HepG2 (cell line): Measurements from ENCODE around the gene RPRML. TPM values are rescaled to one million over a fixed set of nuclear protein-coding genes. Genes with fewer than 3 reads are reported as not detected.

Experiments used
- CBX1 ChIP-seq: IDR thresholded peaks from one replicate; pipeline ENCODE4 v1.6.1; 2016; ENCODE audit warnings: antibody characterized with exemption, low read depth
- CCDC6 ChIP-seq: sonication (generic); formaldehyde crosslinking; IDR thresholded peaks from 2 replicates; pipeline ENCODE4 v1.8.1; 2022; ENCODE audit warnings: mild to moderate bottlenecking, missing genetic modification reagents, moderate library complexity
- DMAP1 ChIP-seq: IDR thresholded peaks from 2 replicates; pipeline ENCODE4 v1.6.1; 2016
- FOXA1 ChIP-seq, 2 experiments: fragments of 450-650 bp in 1 of 2; sonication (generic) in 1 of 2; formaldehyde crosslinking in 1 of 2; IDR thresholded peaks; 2 replicates each; pipeline versions ENCODE4 v1.4.0 to v1.6.1; 2016 to 2020; ENCODE audit warnings: missing genetic modification reagents in 1 of 2
- MYNN ChIP-seq: sonication (generic); formaldehyde crosslinking; IDR thresholded peaks from 2 replicates; pipeline ENCODE4 v1.4.0; 2020; ENCODE audit warnings: mild to moderate bottlenecking, low read depth, missing genetic modification reagents
- NR0B2 ChIP-seq: sonication (generic); formaldehyde crosslinking; IDR thresholded peaks from 2 replicates; pipeline ENCODE4 v1.4.0; 2020; ENCODE audit warnings: mild to moderate bottlenecking, missing genetic modification reagents
- SYNCRIP ChIP-seq: fragments of 200-400 bp; formaldehyde crosslinking; IDR thresholded peaks from 2 replicates; pipeline ENCODE4 v1.6.1; 2018; ENCODE audit warnings: mild to moderate bottlenecking, low read depth, low read length; ENCODE audit not compliant: insufficient read depth
- TARDBP ChIP-seq: sonication (generic); formaldehyde crosslinking; IDR thresholded peaks from 2 replicates; pipeline ENCODE4 v1.8.0; 2022; ENCODE audit warnings: mild to moderate bottlenecking, missing genetic modification reagents
- U2AF1 ChIP-seq: fragments of 200-400 bp; formaldehyde crosslinking; optimal IDR thresholded peaks from 2 replicates; pipeline ENCODE3; 2017; ENCODE audit warnings: mild to moderate bottlenecking, low read depth, low read length
- ZBTB37 ChIP-seq: sonication (generic); formaldehyde crosslinking; IDR thresholded peaks from 2 replicates; pipeline ENCODE4 v1.4.0; 2020; ENCODE audit warnings: mild to moderate bottlenecking, missing genetic modification reagents
- ZNF33A ChIP-seq: sonication (generic); formaldehyde crosslinking; IDR thresholded peaks from 2 replicates; pipeline ENCODE4 v1.5.1; 2020; ENCODE audit warnings: missing genetic modification reagents, mild to moderate bottlenecking, moderate library complexity, borderline replicate concordance
- ZNF512B ChIP-seq: sonication (generic); formaldehyde crosslinking; IDR thresholded peaks from 2 replicates; pipeline ENCODE4 v1.5.1; 2020; ENCODE audit warnings: missing genetic modification reagents, mild to moderate bottlenecking, borderline replicate concordance
- ZNF615 ChIP-seq: sonication (generic); formaldehyde crosslinking; IDR thresholded peaks from 2 replicates; pipeline ENCODE4 v1.5.0; 2020; ENCODE audit warnings: mild to moderate bottlenecking, missing genetic modification reagents, borderline replicate concordance
- ZNF691 ChIP-seq: sonication (generic); formaldehyde crosslinking; IDR thresholded peaks from 2 replicates; pipeline ENCODE4 v1.4.0; 2020; ENCODE audit warnings: missing genetic modification reagents, low read depth, mild to moderate bottlenecking, borderline replicate concordance
- ZNF782 ChIP-seq: sonication (generic); formaldehyde crosslinking; IDR thresholded peaks from 2 replicates; pipeline ENCODE4 v1.4.0; 2020; ENCODE audit warnings: missing genetic modification reagents, mild to moderate bottlenecking, borderline replicate concordance
- ZNF800 ChIP-seq: sonication (generic); formaldehyde crosslinking; IDR thresholded peaks from 2 replicates; pipeline ENCODE4 v1.4.0; 2020; ENCODE audit warnings: missing genetic modification reagents
- ZNF891 ChIP-seq: sonication (generic); formaldehyde crosslinking; IDR thresholded peaks from 2 replicates; pipeline ENCODE4 v1.5.0; 2020; ENCODE audit warnings: mild to moderate bottlenecking, missing genetic modification reagents
- ZUFSP ChIP-seq: sonication (generic); formaldehyde crosslinking; IDR thresholded peaks from 2 replicates; pipeline ENCODE4 v1.9.0; 2021; ENCODE audit warnings: missing genetic modification reagents, mild to moderate bottlenecking, borderline replicate concordance
- polyA plus RNA-seq, 8 experiments: library from polyadenylated mRNA; depleted of rRNA in 3 of 8; stranded (reverse) in 7 of 8; unstranded in 1 of 8; fragments of >200 nt; fragmentation: Illumina TruSeq in 4 of 8; extraction: Trizol in 4 of 8; gene quantifications; 2 replicates each; pipeline versions ENCODE4 v1.2.1 to v1.2.3, GENCODE V29; 2011 to 2016; ENCODE audit warnings: low read depth in 4 of 8, missing spikeins in 1 of 8, mixed read lengths in 1 of 8; ENCODE audit not compliant: insufficient read depth in 1 of 8
- total RNA-seq, 5 experiments: library from RNA; depleted of rRNA; stranded (reverse); fragments of >200 nt; fragmentation: Illumina TruSeq; extraction: Trizol; gene quantifications; 2 replicates each; pipeline ENCODE4 v1.2.3, GENCODE V29; 2016; ENCODE audit warnings: low read depth in 1 of 5

The RPRML gene
- total and polyA plus RNA-seq, 2 of the 13 experiments (the other 11 are each of a cell fraction or from before 2014, with no cell fraction given): not detected

- TF ChIP-seq ZNF691 (CRISPR knock-in tag) (no peak; the same call in 1 of the 2 replicates), TARDBP (CRISPR knock-in tag) (peak; percentile 80; the same call in 1 of the 2 replicates), ZUFSP (no peak), SYNCRIP (no peak), ZNF33A (CRISPR knock-in tag) (no peak), NR0B2 (0 out of 2 replicates have a peak, but pooled peaks have one; percentile 46), ZNF800 (0 out of 2 replicates have a peak, but pooled peaks have one; percentile 59), CCDC6 (CRISPR knock-in tag) (peak; percentile 23; the same call in 1 of the 2 replicates), ZNF615 (no peak), CBX1 (no peak), ZBTB37 (no peak), ZNF782 (CRISPR knock-in tag) (no peak), MYNN (CRISPR knock-in tag) (no peak; the same call in 1 of the 2 replicates), FOXA1 (IDR thresholded peaks at IDR 0.05) (no peak), FOXA1 (CRISPR knock-in tag; IDR thresholded peaks at IDR 0.05) (no peak), DMAP1 (CRISPR knock-in tag) (no peak), ZNF891 (CRISPR knock-in tag) (no peak), ZNF512B (CRISPR knock-in tag) (no peak), U2AF1 (no peak)
Measured at GRCh38 chr17:46940692-46941404, 38.2 kb downstream of the RPRML start (continued).
